GM21825 (cell line): Measurements from ENCODE around the gene PCDHAC1.
"Not testable (repeated sequence)": the region's sequence is repeated elsewhere in the genome, so short reads cannot be mapped to it uniquely, and the experiment has no call there.

Source experiments
- ATAC-seq: cut with Tn5 transposase; IDR thresholded peaks from one replicate; pipeline ENCODE4 v1.9.1; 2021; ENCODE audit warnings: mild to moderate bottlenecking, moderate library complexity; ENCODE audit not compliant: unreplicated experiment

PCDHAC1 gene, protein sequence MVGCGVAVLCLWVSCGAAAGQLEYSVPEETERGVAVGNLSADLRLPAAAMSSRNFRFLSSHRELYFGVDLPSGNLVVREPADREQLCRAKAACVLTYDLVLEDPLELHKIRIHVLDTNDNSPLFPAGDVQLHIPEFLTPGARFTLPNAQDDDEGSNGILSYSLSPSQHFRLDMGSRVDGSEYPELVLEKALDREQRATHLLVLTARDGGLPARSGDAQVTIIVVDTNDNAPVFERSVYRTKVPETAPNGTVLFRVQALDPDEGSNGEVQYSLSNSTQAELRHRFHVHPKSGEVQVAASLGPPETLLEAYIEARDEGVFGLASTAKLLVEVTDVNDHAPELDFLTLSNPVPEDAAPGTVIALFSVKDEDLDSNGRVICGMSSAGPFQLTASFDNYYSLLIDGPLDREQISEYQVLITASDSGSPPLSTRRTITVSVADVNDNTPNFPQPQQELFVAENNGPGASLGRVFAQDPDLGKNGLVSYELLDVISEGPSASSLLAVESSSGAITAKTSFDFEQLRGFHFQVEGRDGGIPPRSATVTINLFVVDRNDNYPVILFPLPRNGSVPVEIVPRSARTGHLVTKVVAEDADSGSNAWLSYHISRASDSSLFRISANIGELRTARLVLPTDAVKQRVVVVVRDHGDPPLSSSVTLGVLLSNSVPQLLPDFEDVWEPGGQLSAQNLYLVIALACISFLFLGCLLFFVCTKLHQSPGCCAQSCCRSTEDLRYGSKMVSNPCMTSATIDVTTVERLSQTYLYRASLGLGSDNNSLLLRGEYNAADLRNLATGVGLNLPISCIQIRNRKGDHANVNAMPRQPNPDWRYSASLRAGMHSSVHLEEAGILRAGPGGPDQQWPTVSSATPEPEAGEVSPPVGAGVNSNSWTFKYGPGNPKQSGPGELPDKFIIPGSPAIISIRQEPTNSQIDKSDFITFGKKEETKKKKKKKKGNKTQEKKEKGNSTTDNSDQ

DNA sequence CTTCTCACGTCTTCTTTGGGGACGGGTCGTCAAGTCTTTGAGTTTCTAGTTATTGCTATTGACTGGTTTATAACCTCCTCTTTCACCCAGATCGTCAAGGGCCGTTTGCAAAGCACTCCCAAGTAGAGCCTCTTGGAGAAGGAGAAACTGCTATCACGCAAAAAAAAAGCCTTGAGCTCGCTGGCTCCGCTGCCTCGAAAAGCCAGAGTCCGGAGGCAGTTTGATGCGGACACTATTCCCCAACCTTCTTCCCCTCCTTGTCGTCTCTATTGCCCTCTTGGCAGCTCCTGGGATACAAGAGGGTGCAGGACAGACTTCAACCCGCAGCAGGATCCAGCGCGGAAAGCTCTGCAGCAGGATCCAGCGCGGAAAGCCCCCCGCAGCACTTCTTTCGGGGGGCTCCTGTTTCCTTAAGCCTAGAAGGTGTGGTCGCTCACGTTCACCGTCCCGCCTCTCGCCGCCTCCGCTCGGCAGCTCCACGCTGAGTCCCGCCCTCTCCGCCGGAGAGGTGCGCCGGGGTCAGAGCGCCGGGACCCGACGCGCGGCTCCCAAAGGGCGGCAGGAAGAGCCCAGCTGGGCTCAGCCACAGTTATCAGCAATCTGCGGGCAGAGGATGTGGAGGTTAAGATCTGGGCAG is at the start of gene PCDHAC1:
Gene PCDHAC1 (plus strand): TSS at position 494 of the 637 bp plus-strand sequence. CDS start 594 bp downstream, outside the sequence.
- no peak for ATAC-seq

DNA sequence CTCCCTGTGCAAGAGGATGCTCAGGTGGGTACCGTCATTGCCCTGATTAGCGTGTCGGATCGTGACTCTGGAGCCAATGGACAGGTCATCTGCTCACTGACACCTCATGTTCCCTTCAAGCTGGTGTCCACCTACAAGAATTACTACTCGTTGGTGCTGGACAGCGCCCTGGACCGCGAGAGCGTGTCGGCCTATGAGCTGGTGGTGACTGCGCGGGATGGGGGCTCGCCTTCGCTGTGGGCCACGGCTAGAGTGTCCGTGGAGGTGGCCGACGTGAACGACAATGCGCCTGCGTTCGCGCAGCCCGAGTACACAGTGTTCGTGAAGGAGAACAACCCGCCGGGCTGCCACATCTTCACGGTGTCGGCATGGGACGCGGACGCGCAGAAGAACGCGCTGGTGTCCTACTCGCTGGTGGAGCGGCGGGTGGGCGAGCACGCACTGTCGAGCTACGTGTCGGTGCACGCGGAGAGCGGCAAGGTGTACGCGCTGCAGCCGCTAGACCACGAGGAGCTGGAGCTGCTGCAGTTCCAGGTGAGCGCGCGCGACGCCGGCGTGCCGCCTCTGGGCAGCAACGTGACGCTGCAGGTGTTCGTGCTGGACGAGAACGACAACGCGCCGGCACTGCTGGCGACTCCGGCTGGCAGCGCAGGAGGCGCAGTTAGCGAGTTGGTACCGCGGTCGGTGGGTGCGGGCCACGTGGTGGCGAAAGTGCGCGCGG is 49.4 kb upstream of the PCDHAC1 start:
- not testable (repeated sequence) for ATAC-seq

DNA sequence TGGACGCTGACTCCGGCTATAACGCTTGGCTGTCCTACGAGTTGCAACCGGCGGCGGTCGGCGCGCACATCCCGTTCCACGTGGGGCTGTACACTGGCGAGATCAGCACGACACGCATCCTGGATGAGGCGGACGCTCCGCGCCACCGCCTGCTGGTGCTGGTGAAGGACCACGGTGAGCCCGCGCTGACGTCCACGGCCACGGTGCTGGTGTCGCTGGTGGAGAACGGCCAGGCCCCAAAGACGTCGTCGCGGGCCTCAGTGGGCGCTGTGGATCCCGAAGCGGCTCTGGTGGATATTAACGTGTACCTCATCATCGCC is 48.9 kb upstream of the PCDHAC1 start:
- no peak for ATAC-seq

DNA sequence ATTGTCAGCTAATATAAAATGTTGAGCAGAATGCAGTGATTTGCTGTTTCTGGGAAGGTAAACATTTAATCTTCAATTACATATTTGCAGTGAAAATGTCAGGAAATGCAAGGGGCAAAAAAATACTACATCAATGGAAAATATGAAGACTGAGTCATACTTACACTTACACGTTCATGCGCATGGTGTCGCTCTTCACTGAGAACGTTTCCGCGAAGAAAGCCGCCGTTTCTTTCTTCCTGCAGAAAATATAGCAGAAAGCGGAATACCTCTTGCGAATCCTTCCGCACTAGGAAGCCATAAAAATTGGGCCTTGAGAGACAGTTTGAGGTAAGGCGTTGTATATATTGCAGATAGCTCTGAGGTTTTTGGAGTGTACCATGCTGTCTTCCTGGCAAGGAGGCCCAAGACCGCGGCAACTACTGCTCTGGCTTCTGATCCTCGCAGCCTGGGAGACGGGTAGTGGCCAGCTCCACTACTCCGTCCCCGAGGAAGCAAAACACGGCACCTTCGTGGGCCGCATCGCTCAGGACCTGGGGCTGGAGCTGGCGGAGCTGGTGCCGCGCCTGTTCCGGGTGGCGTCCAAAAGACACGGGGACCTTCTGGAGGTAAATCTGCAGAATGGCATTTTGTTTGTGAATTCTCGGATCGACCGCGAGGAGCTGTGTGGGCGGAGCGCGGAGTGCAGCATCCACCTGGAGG is 44.1 kb upstream of the PCDHAC1 start, which contains the start of gene PCDHA13:
Gene PCDHA13 (plus strand): TSS at position 236 of the 702 bp plus-strand sequence. CDS start 145 bp downstream, at position 381.
- no peak for ATAC-seq

DNA sequence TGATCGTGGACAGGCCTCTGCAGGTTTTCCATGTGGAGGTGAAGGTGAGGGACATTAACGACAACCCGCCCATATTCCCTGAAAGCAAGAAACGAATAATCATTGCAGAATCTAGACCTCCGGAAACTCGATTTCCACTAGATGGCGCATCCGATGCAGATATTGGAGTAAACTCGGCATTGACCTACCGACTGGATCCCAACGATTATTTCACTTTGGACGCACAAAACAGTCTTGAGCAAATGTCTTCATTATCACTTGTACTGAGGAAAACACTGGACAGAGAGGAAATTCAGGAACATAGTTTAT is 43.6 kb upstream of the PCDHAC1 start:
- ATAC-seq = no peak

DNA sequence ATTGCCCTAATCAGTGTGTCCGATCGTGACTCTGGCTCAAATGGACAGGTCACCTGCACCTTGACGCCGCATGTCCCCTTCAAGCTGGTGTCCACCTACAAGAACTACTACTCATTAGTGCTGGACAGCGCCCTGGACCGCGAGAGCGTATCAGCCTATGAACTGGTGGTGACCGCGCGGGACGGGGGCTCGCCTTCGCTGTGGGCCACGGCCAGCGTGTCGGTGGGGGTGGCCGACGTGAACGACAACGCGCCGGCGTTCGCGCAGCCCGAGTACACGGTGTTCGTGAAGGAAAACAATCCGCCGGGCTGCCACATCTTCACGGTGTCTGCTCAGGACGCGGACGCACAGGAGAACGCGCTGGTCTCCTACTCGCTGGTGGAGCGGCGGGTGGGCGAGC is 42.7 kb upstream of the PCDHAC1 start:
- ATAC-seq = no peak

DNA sequence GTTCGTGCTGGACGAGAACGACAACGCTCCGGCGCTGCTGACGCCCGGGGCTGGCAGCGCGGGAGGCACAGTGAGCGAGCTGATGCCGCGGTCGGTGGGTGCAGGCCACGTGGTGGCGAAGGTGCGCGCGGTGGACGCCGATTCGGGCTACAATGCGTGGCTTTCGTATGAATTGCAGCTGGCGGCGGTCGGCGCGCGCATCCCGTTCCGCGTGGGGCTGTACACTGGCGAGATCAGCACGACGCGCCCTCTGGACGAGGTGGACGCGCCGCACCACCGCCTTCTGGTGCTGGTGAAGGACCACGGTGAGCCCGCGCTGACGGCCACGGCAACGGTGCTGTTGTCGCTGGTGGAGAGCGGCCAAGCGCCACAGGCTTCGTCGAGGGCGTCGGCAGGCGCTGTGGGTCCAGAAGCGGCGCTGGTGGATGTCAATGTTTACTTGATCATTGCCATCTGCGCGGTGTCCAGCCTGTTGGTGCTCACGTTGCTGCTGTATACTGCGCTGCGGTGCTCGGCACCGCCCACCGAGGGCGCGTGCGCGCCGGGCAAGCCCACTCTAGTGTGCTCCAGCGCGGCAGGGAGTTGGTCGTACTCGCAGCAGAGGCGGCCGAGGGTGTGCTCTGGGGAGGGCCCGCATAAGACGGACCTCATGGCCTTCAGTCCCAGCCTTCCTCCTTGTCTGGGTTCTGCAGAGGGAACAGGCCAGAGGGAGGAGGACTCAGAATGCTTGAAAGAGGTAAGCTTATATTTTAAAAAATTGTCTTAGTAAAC is 42.0 kb upstream of the PCDHAC1 start:
- ATAC-seq = no peak

DNA sequence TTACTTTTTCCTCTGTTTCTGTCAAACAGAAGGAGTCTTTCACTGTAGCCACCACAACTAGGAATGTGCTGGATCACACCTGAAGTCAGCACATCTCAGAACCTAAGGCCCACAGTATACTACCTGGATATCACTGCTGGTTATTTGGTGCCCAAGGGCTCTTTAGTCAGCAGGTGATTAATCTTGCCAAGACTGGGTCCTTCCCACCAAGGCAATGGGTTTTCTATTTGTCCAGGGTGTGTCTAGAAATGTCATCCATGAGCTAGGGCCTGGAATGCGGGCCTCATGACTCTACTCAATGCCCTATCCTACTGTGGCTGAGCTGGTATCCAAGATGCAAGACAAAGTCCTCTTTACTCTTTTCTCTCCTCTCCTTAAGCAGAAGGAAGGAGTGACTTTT is 9.8 kb upstream of the PCDHAC1 start:
- no peak for ATAC-seq

DNA sequence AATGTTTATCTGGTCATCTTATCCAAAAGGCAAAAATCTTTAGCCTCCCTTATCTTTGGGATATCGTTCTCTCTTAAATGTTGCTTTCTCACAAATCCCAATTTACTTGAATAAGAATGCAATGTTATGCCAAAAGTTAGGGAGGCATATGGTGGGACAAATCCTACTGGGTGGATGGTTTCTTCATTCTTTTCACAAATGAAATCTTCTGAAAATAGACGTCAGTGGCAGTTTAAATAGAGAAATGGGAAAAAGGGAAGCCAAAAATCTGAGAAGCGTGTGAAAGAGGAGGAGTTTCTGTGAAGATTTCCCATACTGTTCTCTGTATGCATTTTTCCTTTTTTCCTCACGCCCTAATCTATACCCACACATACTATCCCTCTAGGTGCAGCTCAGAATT is 2.5 kb upstream of the PCDHAC1 start:
- no peak for ATAC-seq

DNA sequence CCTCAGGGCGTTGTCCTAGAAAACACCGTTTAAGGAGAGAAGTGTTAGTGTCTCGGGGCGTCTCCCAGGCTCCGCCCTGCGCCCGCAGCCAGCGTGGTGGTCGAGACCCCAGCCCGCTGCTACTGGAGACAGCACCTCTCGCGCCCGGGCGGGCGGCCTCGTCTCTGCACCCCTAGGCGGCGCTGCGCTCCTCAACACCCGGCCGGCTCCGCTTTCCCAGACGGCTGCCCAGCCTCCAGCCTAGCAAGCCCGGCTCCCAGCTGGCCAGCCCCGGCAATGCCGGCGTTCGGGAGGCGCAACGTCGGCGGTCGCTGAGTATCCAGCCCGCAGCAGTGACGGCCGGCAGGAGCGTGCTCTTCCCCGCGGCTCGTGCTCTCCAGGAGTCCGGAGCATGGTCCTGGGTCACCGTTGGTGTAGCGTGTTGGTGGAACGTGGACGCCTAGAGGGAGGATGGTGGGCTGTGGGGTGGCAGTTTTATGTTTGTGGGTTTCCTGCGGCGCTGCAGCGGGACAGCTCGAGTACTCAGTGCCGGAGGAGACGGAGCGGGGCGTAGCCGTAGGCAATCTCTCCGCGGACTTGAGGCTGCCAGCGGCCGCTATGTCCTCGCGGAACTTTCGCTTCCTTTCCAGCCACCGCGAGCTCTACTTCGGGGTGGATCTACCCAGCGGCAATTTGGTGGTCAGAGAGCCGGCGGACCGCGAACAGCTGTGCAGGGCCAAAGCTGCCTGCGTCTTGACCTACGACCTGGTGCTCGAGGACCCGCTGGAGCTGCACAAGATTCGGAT is 536 bp downstream of the PCDHAC1 start:
- no peak for ATAC-seq

DNA sequence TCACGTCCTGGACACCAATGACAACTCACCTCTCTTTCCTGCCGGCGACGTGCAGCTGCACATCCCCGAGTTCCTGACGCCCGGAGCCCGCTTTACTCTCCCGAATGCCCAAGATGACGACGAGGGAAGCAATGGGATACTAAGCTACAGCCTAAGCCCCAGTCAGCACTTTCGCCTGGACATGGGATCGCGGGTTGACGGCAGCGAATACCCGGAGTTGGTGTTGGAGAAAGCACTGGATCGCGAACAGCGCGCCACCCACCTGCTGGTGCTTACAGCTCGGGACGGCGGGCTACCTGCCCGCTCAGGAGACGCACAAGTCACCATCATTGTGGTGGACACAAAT is 1.1 kb downstream of the PCDHAC1 start:
- ATAC-seq = no peak

DNA sequence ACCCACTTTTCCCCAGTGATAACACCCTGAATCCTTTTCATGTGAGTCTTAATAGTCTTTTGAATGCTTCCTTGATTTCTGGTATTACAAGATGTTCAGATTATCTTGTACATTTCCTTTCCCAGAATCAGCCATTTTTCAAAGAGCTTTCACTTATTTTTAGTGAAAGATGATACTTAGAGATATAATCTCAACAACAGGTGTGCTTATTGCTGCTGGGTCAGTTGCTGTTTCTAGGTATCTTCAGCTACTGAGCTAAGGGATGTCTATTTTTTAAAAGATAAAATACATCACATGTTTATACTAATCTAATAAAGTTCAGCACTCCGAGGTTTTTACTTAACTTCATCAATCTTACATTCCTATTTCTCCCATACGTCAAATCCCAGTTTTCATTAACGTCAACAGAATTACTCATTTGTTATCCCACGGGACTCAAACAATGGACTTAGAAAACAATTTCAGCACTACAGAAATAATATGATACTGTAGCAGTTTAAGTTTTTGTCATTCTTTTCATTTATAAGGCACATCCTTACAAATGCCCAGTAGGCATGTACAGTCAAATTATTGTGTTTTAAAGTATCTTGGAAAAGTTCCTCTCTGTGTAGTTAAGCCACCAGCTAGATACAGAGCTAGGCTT is 9.0 kb downstream of the PCDHAC1 start:
- ATAC-seq = no peak

DNA sequence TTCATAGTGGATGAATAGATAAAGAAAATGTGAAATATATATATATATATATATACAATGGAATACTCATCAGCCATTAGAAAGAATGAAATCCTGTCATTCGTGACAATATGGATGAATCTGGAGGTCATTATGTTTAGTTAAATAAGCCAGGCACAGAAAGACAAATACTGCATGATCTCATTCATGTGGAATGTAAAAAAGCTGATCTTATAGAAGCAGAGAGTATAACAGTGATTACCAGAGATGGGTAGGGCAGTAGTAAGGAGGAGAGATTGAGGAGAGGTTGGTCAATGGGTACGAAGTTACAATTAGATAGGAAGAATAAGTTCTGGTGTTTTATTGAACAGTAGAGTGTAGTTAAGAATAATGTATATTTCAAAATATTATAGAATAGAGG is 20.5 kb downstream of the PCDHAC1 start:
- no peak for ATAC-seq

DNA sequence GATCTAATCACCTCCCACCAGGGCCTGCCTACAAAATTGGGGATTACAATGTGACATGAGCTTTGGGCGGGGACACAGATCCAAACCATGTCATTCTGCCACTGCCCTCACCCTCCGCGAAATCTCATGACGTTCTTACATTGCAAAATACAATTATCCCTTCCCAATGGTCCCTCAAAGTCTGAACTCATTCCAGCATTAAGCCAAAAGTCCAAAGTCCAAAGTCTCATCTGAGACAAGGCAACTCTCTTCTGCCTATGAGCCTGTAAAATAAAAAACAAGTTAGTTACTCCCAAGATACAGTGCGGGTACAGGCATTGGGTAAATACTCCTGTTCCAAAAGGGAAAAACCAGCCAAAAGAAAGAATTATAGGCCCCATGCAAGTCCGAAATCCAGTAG is 25.5 kb downstream of the PCDHAC1 start:
- ATAC-seq = no peak

DNA sequence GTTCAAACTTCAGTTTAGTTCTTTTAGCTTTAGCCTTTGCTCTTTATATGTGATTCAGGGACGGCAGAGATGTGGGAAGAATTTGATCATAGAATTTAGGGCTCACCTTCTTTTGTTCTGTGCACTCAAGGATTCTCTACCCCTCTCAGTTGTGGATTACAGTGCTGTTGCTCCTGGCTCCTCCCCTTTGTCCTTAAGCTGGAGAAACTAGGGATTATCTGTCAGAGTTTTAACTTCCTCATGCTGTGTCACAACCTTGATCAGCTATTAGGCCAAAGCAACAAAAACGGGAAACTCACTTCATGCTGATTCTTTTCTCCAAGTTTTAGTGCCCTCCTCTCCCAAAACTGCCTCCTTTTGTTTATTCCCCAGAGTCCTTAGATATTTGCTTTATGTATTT is 27.1 kb downstream of the PCDHAC1 start:
- no peak for ATAC-seq

DNA sequence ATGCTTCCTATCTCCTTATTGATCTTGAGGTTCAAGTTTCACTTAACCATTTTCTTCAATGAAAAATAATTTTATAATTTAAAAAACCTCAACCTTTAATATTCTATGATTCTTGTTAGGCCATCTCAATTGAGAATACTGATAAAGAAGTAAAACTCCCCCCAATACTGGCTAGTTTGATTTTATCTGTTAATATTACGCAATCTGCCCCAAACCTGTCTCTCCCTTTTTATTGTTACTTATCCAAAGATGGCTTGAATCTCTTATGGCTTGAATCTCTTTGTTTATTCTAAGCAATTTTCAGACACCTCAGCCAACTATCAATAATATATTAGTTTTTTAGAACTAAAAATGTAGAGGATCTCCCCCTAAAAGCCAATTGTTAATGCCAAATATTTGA is 36.1 kb downstream of the PCDHAC1 start:
- ATAC-seq = no peak

DNA sequence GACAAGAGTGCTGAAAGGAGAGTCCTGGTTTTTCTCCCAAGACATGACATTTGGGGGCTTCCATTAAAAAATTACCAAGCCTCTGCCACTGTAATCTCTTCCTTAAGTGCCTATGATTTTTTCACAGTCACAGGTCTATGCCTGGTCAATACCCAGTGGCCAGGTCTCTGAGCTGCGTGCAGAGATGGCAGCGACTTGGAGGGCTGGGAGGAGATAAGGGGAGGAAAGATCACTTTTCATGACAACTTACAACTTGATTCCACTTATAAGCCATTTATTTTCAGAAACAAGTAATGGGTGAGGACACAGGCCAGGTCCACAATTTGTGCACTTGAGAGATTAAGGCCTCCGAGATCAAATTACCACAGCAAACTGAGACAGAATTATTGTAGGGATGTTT is 38.3 kb downstream of the PCDHAC1 start:
- ATAC-seq = no peak

DNA sequence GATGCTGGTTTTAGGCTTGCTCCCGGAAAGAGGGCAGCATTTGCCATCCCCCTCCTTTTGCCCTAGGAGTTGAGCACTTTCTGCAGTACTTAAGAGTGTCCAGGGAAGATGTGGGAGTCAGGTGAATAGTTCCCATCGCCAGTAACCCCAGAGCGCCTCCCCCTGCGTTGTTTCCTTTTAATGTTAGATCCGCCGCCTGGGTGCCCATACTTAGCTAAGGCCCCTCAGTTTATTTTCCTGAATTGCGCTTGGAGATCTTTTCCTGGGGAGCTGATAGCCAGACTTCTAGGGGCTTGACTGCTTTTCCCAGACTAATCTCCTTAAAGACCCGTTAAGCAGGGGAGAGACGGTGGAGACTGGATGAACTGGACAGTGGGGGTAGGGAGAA is 39.8 kb downstream of the PCDHAC1 start:
- ATAC-seq = no peak
